Uterus (tissue), 2 donors: ENCODE data around the gene PTPRN2.

Experiments
- CTCF ChIP-seq, 4 experiments: fragments of 200-600 bp in 2 of 4; fragments of 450-650 bp in 2 of 4; sonication (generic) in 2 of 4; IDR thresholded peaks; one replicate each; pipeline ENCODE4 v1.5.1; 2016 to 2019; ENCODE audit warnings: antibody characterized with exemption in 4 of 4, mild to moderate bottlenecking in 2 of 4, moderate library complexity in 1 of 4
- POLR2A ChIP-seq, 2 donors: fragments of 450-650 bp; IDR thresholded peaks; one replicate each; pipeline ENCODE4 v1.6.1; 2016; ENCODE audit warnings: antibody characterized with exemption in 2 of 2, mild to moderate bottlenecking in 1 of 2, moderate library complexity in 1 of 2

- TF ChIP-seq CTCF (IDR thresholded peaks at IDR 0.05) (no peak), POLR2A (IDR thresholded peaks at IDR 0.05) (no peak)
Measured at GRCh38 chr7:157951300-157952049, 636.1 kb downstream of the PTPRN2 start.
